Measurements from ENCODE around the gene YIPF3.

- TF ChIP-seq TAF1 (IDR thresholded peaks at IDR 0.05; ENCODE audit: borderline replicate concordance, insufficient read depth, low read length): no peak
- no peak for TF ChIP-seq POLR2AphosphoS5 (IDR thresholded peaks at IDR 0.05; ENCODE audit: low read depth, low read length)
Observed at GRCh38 chr6:43468240-43468639, 48.5 kb downstream of the YIPF3 start.

Measured in PFSK-1 (cell line).